Breast epithelium (tissue), 3 donors: Measurements from ENCODE around the gene C22orf15.

Experiments used
- CTCF ChIP-seq, 3 donors: fragments of 450-650 bp; IDR thresholded peaks; one replicate each; pipeline ENCODE4 v1.5.1; 2016 to 2017; ENCODE audit warnings: antibody characterized with exemption in 3 of 3, mild to moderate bottlenecking in 3 of 3, moderate library complexity in 3 of 3
- POLR2A ChIP-seq: fragments of 450-650 bp; IDR thresholded peaks from one replicate; pipeline ENCODE4 v1.6.1; 2016; ENCODE audit warnings: antibody characterized with exemption, mild to moderate bottlenecking, moderate library complexity

DNA sequence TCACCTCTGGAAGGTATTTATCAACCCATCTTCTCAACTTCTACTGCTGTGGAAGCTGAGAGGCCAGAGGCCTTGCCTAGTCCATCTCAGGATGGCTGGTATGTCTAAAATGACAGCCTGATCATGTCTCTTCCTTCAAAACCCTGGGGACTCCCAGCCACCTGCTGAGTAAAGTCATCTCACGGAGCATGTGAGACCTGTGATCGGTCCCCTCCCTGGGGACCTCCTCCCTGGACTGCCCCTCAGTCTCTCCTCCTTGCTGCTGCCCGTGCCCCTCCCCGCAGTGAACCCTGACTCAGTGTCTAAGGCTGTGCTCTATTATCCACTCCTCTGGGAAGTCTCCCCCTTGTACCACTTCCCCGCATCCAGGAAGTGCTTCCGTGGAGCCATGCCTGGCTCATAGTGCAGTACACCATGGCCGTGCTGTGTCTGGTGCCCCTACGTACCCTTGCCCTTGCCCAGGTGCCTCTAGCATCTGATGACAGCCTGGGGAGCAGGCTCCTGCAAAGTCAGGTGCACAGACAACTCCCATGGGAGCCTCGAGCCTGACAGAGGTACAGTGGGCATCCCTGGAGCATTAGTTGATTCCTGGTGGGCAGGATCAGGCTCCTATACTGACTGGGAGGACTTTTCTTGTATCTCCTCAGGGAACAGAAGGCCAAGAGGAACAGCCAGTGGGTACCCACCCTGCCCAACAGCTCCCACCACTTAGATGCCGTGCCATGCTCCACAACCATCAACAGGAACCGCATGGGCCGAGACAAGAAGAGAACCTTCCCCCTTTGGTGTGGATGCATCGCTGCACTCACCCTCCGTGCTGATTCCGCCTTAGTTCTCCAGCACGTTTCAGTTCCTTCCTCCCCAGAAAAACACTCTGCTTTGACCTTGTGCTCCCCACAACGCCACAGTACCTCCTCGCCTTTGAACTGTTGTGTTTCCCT lies 37.8 kb downstream of the C22orf15 start:
- TF ChIP-seq CTCF (IDR thresholded peaks at IDR 0.05), result no peak
- TF ChIP-seq POLR2A, result no peak
